Gastrocnemius medialis (tissue), 4 donors: Measurements from ENCODE around the gene CLEC4E. TPM values are rescaled to one million over a fixed set of nuclear protein-coding genes. Genes with fewer than 3 reads are reported as not detected.
"Not testable (repeated sequence)": the region's sequence is repeated elsewhere in the genome, so short reads cannot be mapped to it uniquely, and the experiment has no call there.

Experiments used
- ATAC-seq, 2 donors: fragments of 150-250 bp; one replicate each; pipeline ENCODE4 v1.9.1; 2016
- DNase-seq, 2 donors: peaks; one replicate each; pipeline ENCODE4 v3.0.0-alpha.2; 2019
- H3K27ac ChIP-seq, 4 donors: fragments of 200-600 bp; sonication (generic); 1 replicate in 1 of 4; 2 replicates in 3 of 4; pipeline ENCODE4 v1.5.1; 2016 to 2018; ENCODE audit warnings: mild to moderate bottlenecking in 2 of 4, moderate library complexity in 1 of 4
- H3K27me3 ChIP-seq, 3 donors: fragments of 200-600 bp; sonication (generic) in 2 of 3; 1 replicate in 1 of 3; 2 replicates in 2 of 3; pipeline versions ENCODE4 v1.5.1 to v1.6.0; 2016 to 2019; ENCODE audit warnings: mild to moderate bottlenecking in 1 of 3, moderate library complexity in 1 of 3
- H3K36me3 ChIP-seq, 2 donors: fragments of 200-600 bp; sonication (generic) in 1 of 2; one replicate each; pipeline ENCODE4 v1.5.1; 2017 to 2018
- H3K4me1 ChIP-seq, 2 donors: fragments of 200-600 bp; sonication (generic) in 1 of 2; one replicate each; pipeline ENCODE4 v1.5.1; 2016 to 2017; ENCODE audit warnings: mild to moderate bottlenecking in 2 of 2
- H3K4me3 ChIP-seq, 4 donors: fragments of 200-600 bp; sonication (generic) in 3 of 4; 1 replicate in 1 of 4; 2 replicates in 3 of 4; pipeline ENCODE4 v1.5.1; 2016 to 2019; ENCODE audit warnings: mild to moderate bottlenecking in 2 of 4
- H3K9me3 ChIP-seq, 3 donors: fragments of 200-600 bp; sonication (generic) in 2 of 3; 1 replicate in 1 of 3; 2 replicates in 2 of 3; pipeline ENCODE4 v1.5.1; 2016 to 2019
- CTCF ChIP-seq, 5 experiments: fragments of 450-650 bp in 3 of 5; fragments of 200-600 bp in 2 of 5; sonication (generic) in 2 of 5; IDR thresholded peaks in 4 of 5; conservative IDR thresholded peaks in 1 of 5; 1 replicate in 4 of 5; 2 replicates in 1 of 5; pipeline ENCODE4 v1.5.1; 2016 to 2019; ENCODE audit warnings: antibody characterized with exemption in 5 of 5, mild to moderate bottlenecking in 3 of 5, moderate library complexity in 3 of 5
- POLR2A ChIP-seq, 2 donors: fragments of 450-650 bp; IDR thresholded peaks; one replicate each; pipeline ENCODE4 v1.6.1; 2017; ENCODE audit warnings: antibody characterized with exemption in 2 of 2, mild to moderate bottlenecking in 2 of 2, moderate library complexity in 2 of 2
- in situ Hi-C, 4 donors: fragments of 200-750 bp; cut with MboI; loops; one replicate each; pipeline versions ENCODE4 v1.15.0 to v1.8.0; 2017; ENCODE audit warnings: low sequenced_read_pairs in 4 of 4
- intact Hi-C: fragments of 100-400 bp; cut with DNase I; formaldehyde crosslinking; loops from one replicate; pipeline ENCODE4 v1.15.1; 2023; ENCODE audit warnings: low total_unique reads
- total RNA-seq, 4 donors: library from RNA; depleted of rRNA; stranded (reverse); fragments of >200 nt; gene quantifications; one replicate each; pipeline versions ENCODE4 v1.1.0 to v1.2.3, GENCODE V29; 2016

Gene CLEC4E
- total RNA-seq, result under 1 TPM in 2 of 4 donors, not detected in 2; 0.35 to 0.58 TPM

GRCh38 chr12:8540831-8541230 is at the start of gene CLEC4E:
Gene CLEC4E (minus strand): TSS chr12:8540905. CDS start chr12:8540797, 108 bp downstream.
- ATAC-seq, result peak in 1 of 2 donors; percentile 21
- in situ Hi-C loops, DNase-seq, intact Hi-C loops, H3K27ac ChIP-seq, H3K9me3 ChIP-seq, H3K36me3 ChIP-seq, H3K4me1 ChIP-seq, H3K27me3 ChIP-seq: not testable (repeated sequence)
- peak within 1 kb of the TSS in 1 of 4 donors; percentile 2 for H3K4me3 ChIP-seq

GRCh38 chr12:8589679-8590078 is 49.0 kb upstream of the CLEC4E start:
- Histone ChIP-seq H3K36me3 (no peaks in the 10 kb centered on the region), H3K27ac (no peak overlapping the region), H3K9me3 (no peaks in the 10 kb centered on the region), H3K4me3 (no peak overlapping the region), H3K4me1 (no peaks in the 10 kb centered on the region), H3K27me3 (no peaks in the 10 kb centered on the region)
- DNase-seq (no peak), ATAC-seq (no peak)
- TF ChIP-seq CTCF (IDR thresholded peaks at IDR 0.05 in 4 of 5, conservative IDR thresholded peaks at IDR 0.05 in 1 of 5) (no peak), POLR2A (IDR thresholded peaks at IDR 0.05) (no peak)
- intact Hi-C loops, result no loop called here
- in situ Hi-C loops, result no loop called here

GRCh38 chr12:8584478-8584877 is 43.8 kb upstream of the CLEC4E start:
- DNase-seq, H3K27me3 ChIP-seq, H3K27ac ChIP-seq, ATAC-seq, intact Hi-C loops, H3K9me3 ChIP-seq, H3K4me3 ChIP-seq, H3K4me1 ChIP-seq, in situ Hi-C loops, H3K36me3 ChIP-seq: not testable (repeated sequence)

- Histone ChIP-seq H3K27ac (no peak overlapping the region), H3K9me3 (no peaks in the 10 kb centered on the region)
- in situ Hi-C loops, result no loop called here
These were observed 43.3 kb upstream of the CLEC4E start for GRCh38 chr12:8584004-8584403.

GRCh38 chr12:8581098-8581784 is 40.5 kb upstream of the CLEC4E start:
- H3K36me3 ChIP-seq, result no peaks in the 10 kb centered on the region
- in situ Hi-C loops (no loop called here), intact Hi-C loops (no loop called here)
- no peaks in the 10 kb centered on the region for H3K27me3 ChIP-seq
- no peaks in the 10 kb centered on the region for H3K4me1 ChIP-seq
- H3K27ac ChIP-seq, result no peak overlapping the region
- ATAC-seq (no peak), DNase-seq (no peak)
- no peaks in the 10 kb centered on the region for H3K9me3 ChIP-seq
- no peak overlapping the region for H3K4me3 ChIP-seq
- TF ChIP-seq POLR2A (IDR thresholded peaks at IDR 0.05) (no peak), CTCF (IDR thresholded peaks at IDR 0.05 in 4 of 5, conservative IDR thresholded peaks at IDR 0.05 in 1 of 5) (no peak)

More at GRCh38 chr12:8584004-8584403, 43.3 kb upstream of the CLEC4E start:
- no peaks in the 10 kb centered on the region for H3K4me1 ChIP-seq
- no peak overlapping the region for H3K4me3 ChIP-seq
- no peaks in the 10 kb centered on the region for H3K36me3 ChIP-seq
- no peaks in the 10 kb centered on the region for H3K27me3 ChIP-seq
- ATAC-seq, result no peak
- no peak for DNase-seq
- intact Hi-C loops, result no loop called here
- TF ChIP-seq POLR2A (IDR thresholded peaks at IDR 0.05), result no peak
- no peak for TF ChIP-seq CTCF (IDR thresholded peaks at IDR 0.05 in 4 of 5, conservative IDR thresholded peaks at IDR 0.05 in 1 of 5)

- TF ChIP-seq POLR2A (IDR thresholded peaks at IDR 0.05), result no peak
- no peak for TF ChIP-seq CTCF (IDR thresholded peaks at IDR 0.05 in 4 of 5, conservative IDR thresholded peaks at IDR 0.05 in 1 of 5)
- no peaks in the 10 kb centered on the region for H3K4me1 ChIP-seq
- no peak for DNase-seq
- intact Hi-C loops, result no loop called here
- no peak overlapping the region for H3K27ac ChIP-seq
- ATAC-seq, result no peak
- H3K4me3 ChIP-seq, result no peak overlapping the region
- no peaks in the 10 kb centered on the region for H3K9me3 ChIP-seq
- no peaks in the 10 kb centered on the region for H3K27me3 ChIP-seq
- in situ Hi-C loops, result no loop called here
- no peaks in the 10 kb centered on the region for H3K36me3 ChIP-seq
These were observed 37.2 kb upstream of the CLEC4E start for GRCh38 chr12:8577879-8578278.
